GM12878 (cell line): ENCODE results near the gene ACOT13.

Source experiments
- JUND ChIP-seq: IDR thresholded peaks from 2 replicates; pipeline ENCODE4 v1.6.1; 2012; ENCODE audit warnings: low read depth, mild to moderate bottlenecking, low read length, improper control_type of control experiment, moderate library complexity
- KDM1A ChIP-seq: fragments of 200-600 bp; sonication (generic); IDR thresholded peaks from 2 replicates; pipeline ENCODE4 v1.6.1; 2016; ENCODE audit warnings: borderline replicate concordance
- POLR2A ChIP-seq: IDR thresholded peaks from 2 replicates; pipeline ENCODE4 v1.6.1; 2011; ENCODE audit warnings: low read depth, mild to moderate bottlenecking, low read length
- SIN3A ChIP-seq: IDR thresholded peaks from 2 replicates; pipeline ENCODE4 v1.6.1; 2012; ENCODE audit warnings: low read depth, low read length, improper control_type of control experiment
- TF ChIP-seq, protein P1 (sequence below), 3 experiments: IDR thresholded peaks in 2 of 3; conservative IDR thresholded peaks in 1 of 3; 2 replicates each; pipeline ENCODE4 v1.5.1; 2011; ENCODE audit warnings: low read depth in 3 of 3, low read length in 3 of 3, mild to moderate bottlenecking in 3 of 3, control low read depth in 2 of 3, moderate library complexity in 2 of 3, inconsistent platforms in 1 of 3, mixed read lengths in 1 of 3; ENCODE audit not compliant: control insufficient read depth in 2 of 3, insufficient read depth in 1 of 3; ENCODE audit errors: extremely low read depth in 1 of 3
- TF ChIP-seq, protein P2 (sequence below): IDR thresholded peaks from 2 replicates; pipeline ENCODE4 v1.6.1; 2012; ENCODE audit warnings: low read depth, low read length, improper control_type of control experiment

DNA sequence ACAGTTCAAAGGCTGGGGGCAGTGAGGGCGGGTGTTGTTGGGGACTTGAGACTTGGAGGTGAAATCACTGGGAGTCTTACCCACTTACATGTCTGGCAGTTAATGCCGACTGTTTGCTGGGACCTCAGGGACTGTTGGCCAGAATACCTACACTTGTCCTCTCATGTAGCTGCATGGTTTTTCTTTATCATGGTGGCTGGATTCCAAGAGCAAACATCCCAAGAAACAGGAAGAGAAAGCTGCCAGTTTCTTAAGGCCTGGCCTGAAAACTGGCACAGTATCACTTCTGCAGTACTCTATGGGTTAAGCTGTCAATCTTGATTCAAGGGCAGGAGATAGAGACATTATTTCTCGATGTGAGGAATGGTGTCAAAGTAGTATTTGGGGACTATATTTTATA, 71.9 kb downstream of the ACOT13 start:
- TF ChIP-seq SIN3A = no peak
- no peak for TF ChIP-seq KDM1A
- TF ChIP-seq, protein P1, sequence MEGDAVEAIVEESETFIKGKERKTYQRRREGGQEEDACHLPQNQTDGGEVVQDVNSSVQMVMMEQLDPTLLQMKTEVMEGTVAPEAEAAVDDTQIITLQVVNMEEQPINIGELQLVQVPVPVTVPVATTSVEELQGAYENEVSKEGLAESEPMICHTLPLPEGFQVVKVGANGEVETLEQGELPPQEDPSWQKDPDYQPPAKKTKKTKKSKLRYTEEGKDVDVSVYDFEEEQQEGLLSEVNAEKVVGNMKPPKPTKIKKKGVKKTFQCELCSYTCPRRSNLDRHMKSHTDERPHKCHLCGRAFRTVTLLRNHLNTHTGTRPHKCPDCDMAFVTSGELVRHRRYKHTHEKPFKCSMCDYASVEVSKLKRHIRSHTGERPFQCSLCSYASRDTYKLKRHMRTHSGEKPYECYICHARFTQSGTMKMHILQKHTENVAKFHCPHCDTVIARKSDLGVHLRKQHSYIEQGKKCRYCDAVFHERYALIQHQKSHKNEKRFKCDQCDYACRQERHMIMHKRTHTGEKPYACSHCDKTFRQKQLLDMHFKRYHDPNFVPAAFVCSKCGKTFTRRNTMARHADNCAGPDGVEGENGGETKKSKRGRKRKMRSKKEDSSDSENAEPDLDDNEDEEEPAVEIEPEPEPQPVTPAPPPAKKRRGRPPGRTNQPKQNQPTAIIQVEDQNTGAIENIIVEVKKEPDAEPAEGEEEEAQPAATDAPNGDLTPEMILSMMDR (IDR thresholded peaks at IDR 0.05 in 2 of 3, conservative IDR thresholded peaks at IDR 0.05 in 1 of 3; ENCODE audit: control insufficient read depth in 2 of 3, extremely low read depth in 1 of 3, insufficient read depth in 1 of 3, low read depth in 3 of 3, low read length in 3 of 3) = no peak
- TF ChIP-seq, protein P2, sequence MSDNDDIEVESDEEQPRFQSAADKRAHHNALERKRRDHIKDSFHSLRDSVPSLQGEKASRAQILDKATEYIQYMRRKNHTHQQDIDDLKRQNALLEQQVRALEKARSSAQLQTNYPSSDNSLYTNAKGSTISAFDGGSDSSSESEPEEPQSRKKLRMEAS = no peak
- no peak for TF ChIP-seq POLR2A
- no peak for TF ChIP-seq JUND
